GM12864 (cell line): ENCODE data around the gene KRTAP12-2.
"Not testable (repeated sequence)": the region's sequence is repeated elsewhere in the genome, so short reads cannot be mapped to it uniquely, and the experiment has no call there.

ENCODE experiments used
- DNase-seq: peaks from one replicate; pipeline ENCODE4 v3.0.0-alpha.2; 2011; ENCODE audit warnings: low read depth
- H3K4me3 ChIP-seq: 2 replicates; pipeline ENCODE4 v1.5.1; 2011; ENCODE audit warnings: mild to moderate bottlenecking, low read depth, low read length, control low read depth
- TF ChIP-seq, protein P1 (sequence below): IDR thresholded peaks from 2 replicates; pipeline ENCODE4 v1.5.1; 2011; ENCODE audit warnings: low read depth, mild to moderate bottlenecking, moderate library complexity, low read length, control low read depth, inconsistent platforms; ENCODE audit errors: missing control alignments

Gene KRTAP12-2

DNA sequence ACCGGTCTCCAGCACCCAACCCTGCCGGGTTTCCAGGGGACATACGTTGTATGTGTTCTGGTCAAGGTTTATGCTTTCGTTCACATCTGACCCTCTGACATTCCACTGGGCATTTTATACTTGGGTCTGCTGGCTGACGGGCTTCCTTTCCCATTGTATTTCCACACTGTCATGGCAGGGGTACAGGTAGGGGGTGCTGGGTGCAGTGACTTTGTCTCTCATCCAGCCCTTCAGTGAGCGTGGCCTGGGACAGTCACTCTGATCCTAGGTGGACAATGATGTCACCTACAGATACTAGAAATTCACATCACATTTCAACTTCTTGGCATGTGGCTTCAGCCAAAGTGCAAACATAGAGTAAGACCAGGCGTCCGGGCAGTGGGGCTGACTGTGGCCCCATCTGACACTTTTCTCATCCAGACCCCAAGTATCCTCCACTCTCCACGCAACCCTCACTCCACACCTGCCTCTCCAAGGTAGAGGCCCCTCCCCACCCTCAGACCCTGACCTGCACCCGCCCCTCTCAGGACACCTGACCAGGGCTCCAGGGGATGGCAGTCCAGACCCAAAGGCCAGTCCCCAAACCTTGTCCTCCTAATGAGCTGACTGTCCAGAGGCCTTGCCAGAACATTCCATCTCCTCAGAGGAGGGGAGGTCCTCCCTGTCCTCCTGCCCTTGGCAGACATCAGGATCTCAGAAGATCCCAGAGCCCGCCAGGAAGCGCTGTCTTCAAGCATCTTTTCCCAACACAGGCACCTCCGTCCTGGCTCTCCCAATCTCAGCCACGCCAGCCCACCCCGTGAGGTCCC, 30.3 kb downstream of the KRTAP12-2 start:
- no peak for DNase-seq
- TF ChIP-seq, protein P1, sequence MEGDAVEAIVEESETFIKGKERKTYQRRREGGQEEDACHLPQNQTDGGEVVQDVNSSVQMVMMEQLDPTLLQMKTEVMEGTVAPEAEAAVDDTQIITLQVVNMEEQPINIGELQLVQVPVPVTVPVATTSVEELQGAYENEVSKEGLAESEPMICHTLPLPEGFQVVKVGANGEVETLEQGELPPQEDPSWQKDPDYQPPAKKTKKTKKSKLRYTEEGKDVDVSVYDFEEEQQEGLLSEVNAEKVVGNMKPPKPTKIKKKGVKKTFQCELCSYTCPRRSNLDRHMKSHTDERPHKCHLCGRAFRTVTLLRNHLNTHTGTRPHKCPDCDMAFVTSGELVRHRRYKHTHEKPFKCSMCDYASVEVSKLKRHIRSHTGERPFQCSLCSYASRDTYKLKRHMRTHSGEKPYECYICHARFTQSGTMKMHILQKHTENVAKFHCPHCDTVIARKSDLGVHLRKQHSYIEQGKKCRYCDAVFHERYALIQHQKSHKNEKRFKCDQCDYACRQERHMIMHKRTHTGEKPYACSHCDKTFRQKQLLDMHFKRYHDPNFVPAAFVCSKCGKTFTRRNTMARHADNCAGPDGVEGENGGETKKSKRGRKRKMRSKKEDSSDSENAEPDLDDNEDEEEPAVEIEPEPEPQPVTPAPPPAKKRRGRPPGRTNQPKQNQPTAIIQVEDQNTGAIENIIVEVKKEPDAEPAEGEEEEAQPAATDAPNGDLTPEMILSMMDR: no peak
- no peak overlapping the region for H3K4me3 ChIP-seq

DNA sequence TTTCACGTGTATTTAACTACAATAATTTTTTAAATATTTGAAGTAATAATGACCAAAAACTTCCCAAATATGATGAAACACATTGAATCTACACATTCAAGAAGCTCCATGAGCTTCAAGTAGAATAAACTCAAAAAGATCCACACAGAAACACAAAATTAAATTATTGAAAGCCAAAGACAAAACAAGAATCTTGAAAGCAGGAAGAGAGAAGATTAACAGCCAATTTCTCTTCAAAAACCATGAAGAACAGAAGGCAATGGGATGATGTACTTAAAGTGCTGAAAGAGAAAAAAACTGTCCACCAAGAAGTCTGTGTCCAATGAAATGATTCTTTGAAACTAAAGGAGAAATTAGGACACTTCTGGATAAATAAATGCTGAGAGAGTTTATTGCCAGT, 34.7 kb downstream of the KRTAP12-2 start:
- TF ChIP-seq, protein P1: no peak
- DNase-seq: no peak

DNA sequence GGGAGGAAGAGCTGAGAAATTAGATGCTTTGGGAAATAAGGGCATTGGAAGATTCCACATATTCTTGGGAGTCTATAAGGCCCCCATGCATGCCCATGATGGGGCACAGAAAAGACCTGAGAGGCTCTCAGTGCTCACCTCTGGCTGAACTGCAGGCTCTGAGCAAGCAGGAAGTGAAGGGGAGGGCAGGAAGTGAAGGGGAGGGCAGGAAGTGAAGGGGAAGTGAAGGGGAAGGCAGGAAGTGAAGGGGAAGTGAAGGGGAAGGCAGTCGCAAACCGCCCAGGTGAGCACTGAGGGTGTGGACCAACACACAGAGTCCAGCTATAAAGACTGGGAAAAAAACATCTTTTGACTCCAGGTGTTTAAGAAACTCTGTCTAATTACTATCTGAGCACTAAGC, 36.3 kb downstream of the KRTAP12-2 start:
- DNase-seq: no peak
- H3K4me3 ChIP-seq: no peak overlapping the region
- TF ChIP-seq, protein P1: no peak

More for the DNA sequence above, 34.7 kb downstream of the KRTAP12-2 start:
- no peak overlapping the region for H3K4me3 ChIP-seq

DNA sequence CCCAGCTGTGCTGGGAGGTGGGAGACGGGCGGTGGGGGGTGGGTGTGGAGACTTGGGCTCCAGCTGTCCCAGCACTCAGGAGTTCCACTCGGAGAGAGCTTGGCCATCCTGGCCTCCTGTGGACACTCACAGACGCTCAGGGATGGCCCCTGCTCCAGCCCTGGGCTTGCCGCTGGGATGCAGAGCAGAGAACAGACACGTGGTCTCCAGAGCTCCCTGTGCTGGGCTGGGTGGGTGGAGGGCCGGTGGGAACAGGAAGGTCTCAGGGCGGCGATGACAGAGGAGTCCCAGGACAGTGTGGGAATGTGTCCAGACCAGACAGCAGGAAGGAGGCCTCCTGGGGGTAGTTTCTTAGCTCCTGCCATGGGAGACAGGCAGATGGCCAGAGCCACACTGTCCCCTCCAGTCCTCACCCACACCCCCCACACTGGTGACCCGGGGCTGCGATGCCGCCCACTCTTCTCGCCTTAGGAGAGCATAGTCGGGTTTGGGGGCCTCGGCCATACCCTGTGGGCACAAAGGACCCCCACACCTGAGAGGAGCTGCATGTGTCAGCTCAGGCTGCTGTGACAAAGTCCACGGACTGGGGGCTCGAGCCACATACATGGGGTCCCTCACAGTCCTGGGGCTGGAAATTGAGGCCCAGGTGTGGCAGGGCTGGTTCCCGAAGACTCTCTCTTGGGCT, 37.9 kb downstream of the KRTAP12-2 start:
- H3K4me3 ChIP-seq: no peak overlapping the region
- no peak for DNase-seq
- TF ChIP-seq, protein P1: no peak

DNA sequence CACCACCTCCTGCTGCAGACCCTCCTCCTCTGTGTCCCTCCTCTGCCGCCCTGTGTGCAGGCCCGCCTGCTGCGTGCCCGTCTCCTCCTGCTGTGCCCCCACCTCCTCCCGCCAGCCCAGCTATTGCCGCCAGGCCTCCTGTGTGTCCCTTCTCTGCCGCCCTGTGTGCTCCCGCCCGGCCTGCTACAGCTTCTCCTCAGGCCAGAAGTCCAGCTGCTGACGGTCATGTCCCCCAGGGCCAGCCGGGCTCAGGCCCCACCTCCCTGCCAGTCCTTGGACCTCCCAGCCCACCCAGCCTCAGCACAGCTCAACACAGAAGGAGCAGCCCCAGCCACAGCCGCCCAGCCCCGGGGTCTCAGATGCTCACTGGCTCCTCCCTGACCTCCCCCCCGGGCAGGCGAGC, 38.9 kb downstream of the KRTAP12-2 start:
- not testable (repeated sequence) for H3K4me3 ChIP-seq, DNase-seq

DNA sequence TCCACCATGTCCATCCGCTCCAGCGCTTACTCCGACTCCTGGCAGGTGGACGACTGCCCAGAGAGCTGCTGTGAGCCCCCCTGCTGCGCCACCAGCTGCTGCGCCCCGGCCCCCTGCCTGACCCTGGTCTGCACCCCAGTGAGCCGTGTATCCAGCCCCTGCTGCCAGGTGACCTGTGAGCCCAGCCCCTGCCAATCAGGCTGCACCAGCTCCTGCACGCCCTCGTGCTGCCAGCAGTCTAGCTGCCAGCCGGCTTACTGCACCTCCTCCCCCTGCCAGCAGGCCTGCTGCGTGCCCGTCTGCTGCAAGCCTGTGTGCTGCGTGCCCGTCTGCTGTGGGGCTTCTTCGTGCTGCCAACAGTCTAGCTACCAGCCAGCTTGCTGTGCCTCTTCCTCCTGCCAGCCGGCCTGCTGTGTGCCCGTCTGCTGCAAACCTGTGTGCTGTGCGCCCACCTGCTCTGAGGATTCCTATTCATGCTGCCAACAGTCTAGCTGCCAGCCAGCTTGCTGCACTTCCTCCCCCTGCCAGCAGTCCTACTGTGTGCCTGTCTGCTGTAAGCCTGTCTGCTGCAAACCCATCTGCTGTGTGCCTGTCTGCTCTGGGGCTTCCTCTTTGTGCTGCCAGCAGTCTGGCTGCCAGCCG, 39.4 kb downstream of the KRTAP12-2 start:
- not testable (repeated sequence) for DNase-seq, H3K4me3 ChIP-seq

DNA sequence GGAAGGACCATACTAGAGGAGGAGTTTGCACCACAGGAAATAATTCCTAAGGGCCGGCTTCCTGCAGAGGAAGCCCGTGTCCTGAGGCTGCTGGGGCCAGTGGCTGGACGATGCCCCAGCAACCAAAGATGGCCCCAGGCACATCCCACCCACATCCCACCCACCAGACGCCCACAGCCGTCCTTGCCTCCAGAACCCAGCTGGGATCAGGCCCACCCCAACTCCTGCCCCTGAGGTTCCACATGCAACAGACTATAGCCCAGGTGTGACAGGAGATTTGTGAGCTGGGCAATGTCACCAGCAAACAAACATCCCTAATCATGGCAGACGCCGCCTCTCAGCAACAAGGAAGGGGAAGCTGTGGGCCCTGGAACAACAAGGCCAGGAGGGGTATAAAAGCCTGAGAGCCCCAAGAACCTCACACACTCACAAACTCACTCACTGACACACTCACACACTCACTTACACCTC, 40.0 kb downstream of the KRTAP12-2 start, which contains the start of gene KRTAP10-9:
Gene KRTAP10-9, plus strand, starts transcription at position 421 of the 471 bp plus-strand sequence. CDS start 79 bp downstream, outside the sequence.
- TF ChIP-seq, protein P1: no peak
- DNase-seq: no peak
- H3K4me3 ChIP-seq: no peak within 1 kb of the TSS
